ENCODE data around the gene TAF1L.
"Not testable (repeated sequence)": the region's sequence is repeated elsewhere in the genome, so short reads cannot be mapped to it uniquely, and the experiment has no call there.

The TAF1L gene
- 0 to 0.88 (median 0.30) reads per million in 9 experiments for total RNA-seq

DNA sequence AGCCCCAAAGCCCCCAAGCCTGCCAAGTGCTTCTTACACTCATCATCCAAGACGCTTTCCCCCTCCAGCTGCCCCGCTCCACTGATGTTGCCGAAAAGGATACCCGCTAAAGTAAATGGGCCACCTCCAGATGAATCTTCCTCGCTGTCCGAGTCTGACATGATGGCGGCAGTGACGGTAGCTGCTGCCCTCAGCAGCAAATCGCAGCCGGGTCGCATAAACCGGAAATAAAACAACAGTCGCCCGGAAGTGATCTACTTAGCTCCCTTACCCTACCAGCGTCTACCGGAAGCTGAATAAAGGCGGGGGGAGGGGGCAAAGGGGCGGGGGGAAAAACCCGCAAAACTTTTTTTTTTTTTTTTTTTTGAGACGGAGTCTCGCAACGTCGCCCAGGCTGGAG lies at the start of gene TAF1L:
TSS of gene TAF1L (minus strand) at position 308 of the 400 bp plus-strand sequence. CDS start at position 218, 90 bp downstream.
- ATAC-seq (replicated peaks) (no peak), DNase-seq (no peak)
- H3K27ac Mint-ChIP-seq, result peak within 1 kb of the TSS in 1 of 2 donors; percentile 41
- H3K4me3 Mint-ChIP-seq, result no peak within 1 kb of the TSS
- no peaks in the 10 kb centered on the region for H3K36me3 Mint-ChIP-seq (ENCODE audit: insufficient read depth)
- peaks cover 19 to 21% of the 10 kb centered on the region in 2 donors for H3K27me3 Mint-ChIP-seq
- H3K4me1 Mint-ChIP-seq (ENCODE audit: low read depth in 2 of 2), result no peaks in the 10 kb centered on the region
- H3K9me3 Mint-ChIP-seq, result peaks cover 0 to 4% of the 10 kb centered on the region in 2 donors

DNA sequence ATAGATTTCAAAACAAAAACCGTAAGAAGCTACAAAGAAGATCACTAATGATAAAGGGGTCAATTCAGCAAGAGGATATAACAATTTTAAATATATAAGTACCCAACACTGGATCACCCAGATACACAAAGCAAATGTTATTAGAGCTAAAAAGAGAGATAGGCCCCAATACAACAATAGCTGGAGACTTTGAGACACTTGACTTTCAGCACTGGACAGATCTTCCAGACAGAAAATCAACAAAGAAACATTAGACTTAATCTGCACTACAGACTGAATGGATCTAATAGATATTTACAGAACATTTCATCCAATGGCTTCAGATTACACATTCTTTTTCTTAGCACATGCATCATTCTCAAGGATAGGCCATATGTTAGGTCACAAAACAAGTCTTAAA lies 46.3 kb upstream of the TAF1L start:
- H3K27ac Mint-ChIP-seq, result no peak overlapping the region
- H3K4me3 Mint-ChIP-seq, result no peak overlapping the region
- H3K4me1 Mint-ChIP-seq (ENCODE audit: low read depth in 2 of 2), result no peaks in the 10 kb centered on the region
- H3K27me3 Mint-ChIP-seq, result peaks cover 35 to 36% of the 10 kb centered on the region in 2 donors
- H3K36me3 Mint-ChIP-seq (ENCODE audit: insufficient read depth), result no peaks in the 10 kb centered on the region
- ATAC-seq (replicated peaks) (no peak), DNase-seq (no peak)
- H3K9me3 Mint-ChIP-seq, result peaks cover 5 to 8% of the 10 kb centered on the region in 2 donors

GRCh38 chr9:32677931-32678330 lies 42.5 kb upstream of the TAF1L start:
- Mint-ChIP-seq H3K9me3 (peaks cover 0 to 3% of the 10 kb centered on the region in 2 donors), H3K4me1 (ENCODE audit: low read depth in 2 of 2) (no peaks in the 10 kb centered on the region), H3K4me3 (no peak overlapping the region), H3K36me3 (ENCODE audit: insufficient read depth) (no peaks in the 10 kb centered on the region), H3K27ac (no peak overlapping the region), H3K27me3 (peaks cover 18 to 27% of the 10 kb centered on the region in 2 donors)
- no peak for DNase-seq
- ATAC-seq (replicated peaks), result no peak

DNA sequence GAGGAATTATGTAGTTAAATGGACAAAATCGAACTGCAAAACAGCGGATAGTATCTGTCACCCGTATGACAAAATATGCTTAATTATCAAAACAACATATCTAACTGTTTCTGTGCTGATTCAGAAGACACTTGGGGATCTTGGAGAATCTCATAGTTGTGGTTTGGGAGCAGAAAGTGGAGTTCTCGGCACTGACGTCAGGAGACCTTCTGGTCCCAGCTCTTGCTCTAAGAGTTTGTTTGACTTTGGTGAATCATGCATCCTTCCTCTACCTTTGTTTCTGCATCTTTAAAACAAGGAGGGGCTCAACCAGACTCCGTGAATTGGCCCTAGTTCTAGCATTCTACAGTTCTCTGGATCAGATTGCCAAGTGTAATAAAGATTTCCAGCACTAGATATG lies 37.0 kb upstream of the TAF1L start:
- Mint-ChIP-seq H3K27ac (no peak overlapping the region), H3K36me3 (ENCODE audit: insufficient read depth) (no peaks in the 10 kb centered on the region), H3K4me3 (no peak overlapping the region), H3K27me3 (peaks cover 10 to 27% of the 10 kb centered on the region in 2 donors), H3K9me3 (no peaks in the 10 kb centered on the region), H3K4me1 (ENCODE audit: low read depth in 2 of 2) (no peaks in the 10 kb centered on the region)
- ATAC-seq (replicated peaks), result no peak
- no peak for DNase-seq

DNA sequence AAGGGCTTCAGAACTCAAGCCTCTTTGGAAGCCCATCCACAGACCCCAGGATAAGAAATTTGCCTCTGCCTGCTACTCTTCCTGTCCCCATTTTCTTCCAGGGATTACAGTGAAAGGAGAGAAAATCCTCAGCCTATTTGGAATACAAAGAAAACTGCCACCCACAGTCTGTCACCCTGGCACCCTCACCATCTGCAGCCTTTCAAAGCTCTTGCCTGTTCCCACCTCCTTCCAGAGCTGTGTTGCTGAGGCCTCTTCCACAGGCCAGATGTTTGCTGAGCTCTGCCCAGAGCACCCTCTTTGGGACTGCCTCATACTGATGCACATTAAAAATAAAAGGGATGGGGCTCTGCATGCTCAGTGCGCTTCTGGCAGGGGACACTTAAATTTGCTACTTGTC lies 35.9 kb upstream of the TAF1L start:
- Mint-ChIP-seq H3K27me3 (peaks cover 2 to 18% of the 10 kb centered on the region in 2 donors), H3K4me3 (no peak overlapping the region), H3K36me3 (ENCODE audit: insufficient read depth) (no peaks in the 10 kb centered on the region), H3K9me3 (no peaks in the 10 kb centered on the region), H3K4me1 (ENCODE audit: low read depth in 2 of 2) (no peaks in the 10 kb centered on the region), H3K27ac (no peak overlapping the region)
- no peak for ATAC-seq (replicated peaks)
- DNase-seq, result no peak

GRCh38 chr9:32665101-32665500 lies 29.6 kb upstream of the TAF1L start:
- H3K27me3 Mint-ChIP-seq, result peaks cover 7 to 28% of the 10 kb centered on the region in 2 donors
- no peak for DNase-seq
- H3K36me3 Mint-ChIP-seq (ENCODE audit: insufficient read depth), result no peaks in the 10 kb centered on the region
- ATAC-seq (replicated peaks), result no peak
- H3K4me3 Mint-ChIP-seq, result no peak overlapping the region
- H3K9me3 Mint-ChIP-seq, result peaks cover 0 to 1% of the 10 kb centered on the region in 2 donors
- H3K27ac Mint-ChIP-seq, result no peak overlapping the region
- no peaks in the 10 kb centered on the region for H3K4me1 Mint-ChIP-seq (ENCODE audit: low read depth in 2 of 2)

GRCh38 chr9:32663741-32664140 lies 28.3 kb upstream of the TAF1L start:
- Mint-ChIP-seq H3K36me3 (ENCODE audit: insufficient read depth) (no peaks in the 10 kb centered on the region), H3K9me3 (peaks cover 0 to 3% of the 10 kb centered on the region in 2 donors), H3K4me3 (no peak overlapping the region), H3K4me1 (ENCODE audit: low read depth in 2 of 2) (no peaks in the 10 kb centered on the region), H3K27ac (no peak overlapping the region), H3K27me3 (peaks cover 7 to 15% of the 10 kb centered on the region in 2 donors)
- ATAC-seq (replicated peaks) (no peak), DNase-seq (no peak)

- Mint-ChIP-seq H3K4me1 (ENCODE audit: low read depth in 2 of 2) (no peaks in the 10 kb centered on the region), H3K27me3 (peaks cover 28 to 44% of the 10 kb centered on the region in 2 donors), H3K4me3 (no peak overlapping the region), H3K27ac (no peak overlapping the region), H3K36me3 (ENCODE audit: insufficient read depth) (no peaks in the 10 kb centered on the region), H3K9me3 (peaks cover 0 to 5% of the 10 kb centered on the region in 2 donors)
- ATAC-seq (replicated peaks) (no peak), DNase-seq (no peak)
Measured at GRCh38 chr9:32647671-32648070, 12.2 kb upstream of the TAF1L start.

DNA sequence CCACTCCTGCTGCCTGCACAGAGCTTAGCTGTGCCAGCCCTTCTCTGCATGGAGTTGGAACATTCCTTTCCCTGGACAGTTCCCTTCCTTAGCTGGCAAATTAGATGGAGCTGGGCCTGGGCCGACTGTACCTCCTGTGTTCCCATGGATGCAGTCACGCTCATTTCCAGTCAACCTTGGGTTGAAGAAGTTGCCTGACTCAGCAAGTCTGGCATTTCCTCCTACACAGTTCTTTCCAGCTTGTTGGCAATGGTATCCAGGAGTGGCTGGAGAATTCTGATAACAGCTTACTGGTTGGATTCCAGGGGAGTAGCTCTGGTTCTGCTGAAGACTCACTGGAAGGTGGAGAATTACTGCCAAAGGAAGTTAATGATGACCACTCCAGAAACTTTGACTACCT lies 9.2 kb upstream of the TAF1L start:
- Mint-ChIP-seq H3K27ac (no peak overlapping the region), H3K4me1 (ENCODE audit: low read depth in 2 of 2) (no peaks in the 10 kb centered on the region), H3K9me3 (peaks cover 0 to 5% of the 10 kb centered on the region in 2 donors), H3K36me3 (ENCODE audit: insufficient read depth) (no peaks in the 10 kb centered on the region), H3K27me3 (peaks cover 42 to 46% of the 10 kb centered on the region in 2 donors), H3K4me3 (no peak overlapping the region)
- no peak for ATAC-seq (replicated peaks)
- DNase-seq, result no peak

DNA sequence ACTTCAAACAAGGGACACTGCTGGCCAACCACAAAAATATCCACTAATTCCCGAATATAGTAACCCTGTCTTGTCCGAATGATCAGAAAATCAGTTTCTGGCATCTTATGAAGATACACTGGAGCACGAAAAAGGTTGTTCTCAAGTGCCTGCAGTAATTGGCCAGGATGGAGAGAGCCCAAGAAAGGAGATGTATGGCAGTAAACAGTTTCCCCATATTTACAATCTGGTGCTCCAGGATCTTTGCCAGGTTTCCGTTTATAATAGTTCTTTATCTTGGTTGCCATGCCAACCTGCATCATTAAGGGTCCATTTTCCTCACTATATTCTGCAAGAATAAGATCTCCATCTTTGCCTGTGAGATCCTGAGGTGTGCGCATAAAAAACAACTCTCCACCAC lies 2.3 kb downstream of the TAF1L start:
- not testable (repeated sequence) for H3K36me3 Mint-ChIP-seq (ENCODE audit: insufficient read depth); H3K4me1 Mint-ChIP-seq (ENCODE audit: low read depth in 2 of 2); H3K27ac Mint-ChIP-seq; DNase-seq; H3K9me3 Mint-ChIP-seq; ATAC-seq (replicated peaks); H3K4me3 Mint-ChIP-seq
- H3K27me3 Mint-ChIP-seq, result peaks cover 7 to 10% of the 10 kb centered on the region in 2 donors

DNA sequence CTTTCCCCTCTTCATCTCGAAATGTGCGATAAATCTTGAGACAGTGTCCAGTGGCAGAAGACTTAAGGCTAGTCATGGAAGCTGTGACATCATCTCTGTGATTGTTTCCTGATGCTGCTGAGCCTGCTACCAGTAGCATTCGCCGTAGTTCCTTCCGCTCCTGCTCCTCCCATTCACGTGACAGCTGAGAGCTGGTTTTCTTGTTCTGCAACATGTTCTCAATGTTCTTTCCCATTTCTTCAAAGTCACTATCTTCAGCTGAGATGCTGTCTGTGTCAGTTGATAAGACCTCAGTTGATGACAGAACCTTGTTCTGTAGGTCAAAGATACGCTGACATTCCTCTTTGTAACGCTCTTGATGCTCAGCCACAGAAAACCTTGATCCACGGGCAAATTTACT lies 3.5 kb downstream of the TAF1L start:
- no peaks in the 10 kb centered on the region for H3K4me1 Mint-ChIP-seq (ENCODE audit: low read depth in 2 of 2)
- H3K36me3 Mint-ChIP-seq (ENCODE audit: insufficient read depth), result no peaks in the 10 kb centered on the region
- DNase-seq (no peak), ATAC-seq (replicated peaks) (no peak)
- no peak overlapping the region for H3K27ac Mint-ChIP-seq
- peaks cover 0 to 4% of the 10 kb centered on the region in 2 donors for H3K9me3 Mint-ChIP-seq
- H3K4me3 Mint-ChIP-seq, result no peak overlapping the region
- H3K27me3 Mint-ChIP-seq, result peaks cover 7 to 9% of the 10 kb centered on the region in 2 donors

GRCh38 chr9:32627394-32627954 lies 8.0 kb downstream of the TAF1L start:
- Mint-ChIP-seq H3K9me3 (no peaks in the 10 kb centered on the region), H3K27ac (no peak overlapping the region), H3K27me3 (peaks cover 7 to 9% of the 10 kb centered on the region in 2 donors), H3K4me1 (ENCODE audit: low read depth in 2 of 2) (no peaks in the 10 kb centered on the region), H3K4me3 (no peak overlapping the region), H3K36me3 (ENCODE audit: insufficient read depth) (no peaks in the 10 kb centered on the region)
- ATAC-seq (replicated peaks) (no peak), DNase-seq (no peak)

GRCh38 chr9:32625320-32625719 lies 10.1 kb downstream of the TAF1L start:
- ATAC-seq (replicated peaks) (no peak), DNase-seq (no peak)
- no peaks in the 10 kb centered on the region for H3K9me3 Mint-ChIP-seq
- no peak overlapping the region for H3K27ac Mint-ChIP-seq
- H3K4me1 Mint-ChIP-seq (ENCODE audit: low read depth in 2 of 2), result no peaks in the 10 kb centered on the region
- no peaks in the 10 kb centered on the region for H3K36me3 Mint-ChIP-seq (ENCODE audit: insufficient read depth)
- H3K4me3 Mint-ChIP-seq, result no peak overlapping the region
- H3K27me3 Mint-ChIP-seq, result peaks cover 11 to 12% of the 10 kb centered on the region in 2 donors

DNA sequence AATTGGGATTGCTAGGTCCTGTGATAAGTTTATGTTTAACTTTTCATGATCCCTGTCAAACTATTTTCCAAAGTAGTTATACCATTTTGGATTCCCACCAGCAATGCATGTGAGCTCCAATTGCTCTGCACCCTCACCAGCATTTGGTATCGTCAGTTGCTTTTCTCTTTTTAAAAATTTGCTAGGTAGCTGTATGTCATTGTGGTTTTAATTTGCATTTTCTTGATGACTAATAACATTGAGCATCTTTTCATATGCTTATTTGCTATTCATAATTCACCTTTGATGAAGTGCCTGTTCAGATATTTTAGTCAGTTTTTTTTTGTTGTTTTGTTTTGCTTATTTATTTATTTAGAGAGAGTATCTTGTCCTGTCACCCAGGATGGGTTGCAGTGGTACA lies 12.5 kb downstream of the TAF1L start:
- Mint-ChIP-seq H3K27ac (no peak overlapping the region), H3K4me1 (ENCODE audit: low read depth in 2 of 2) (no peaks in the 10 kb centered on the region), H3K9me3 (no peaks in the 10 kb centered on the region), H3K4me3 (no peak overlapping the region), H3K36me3 (ENCODE audit: insufficient read depth) (no peaks in the 10 kb centered on the region), H3K27me3 (peaks cover 13 to 19% of the 10 kb centered on the region in 2 donors)
- DNase-seq (no peak), ATAC-seq (replicated peaks) (no peak)
